Measurements from ENCODE around the gene BCOR. TPM values are rescaled to one million over a fixed set of nuclear protein-coding genes. Genes with fewer than 3 reads are reported as not detected.

BCOR gene
- total and polyA plus RNA-seq, 2 of the 4 experiments (the other 2 are of a cell fraction), result 7.5 to 9.0 TPM

DNA sequence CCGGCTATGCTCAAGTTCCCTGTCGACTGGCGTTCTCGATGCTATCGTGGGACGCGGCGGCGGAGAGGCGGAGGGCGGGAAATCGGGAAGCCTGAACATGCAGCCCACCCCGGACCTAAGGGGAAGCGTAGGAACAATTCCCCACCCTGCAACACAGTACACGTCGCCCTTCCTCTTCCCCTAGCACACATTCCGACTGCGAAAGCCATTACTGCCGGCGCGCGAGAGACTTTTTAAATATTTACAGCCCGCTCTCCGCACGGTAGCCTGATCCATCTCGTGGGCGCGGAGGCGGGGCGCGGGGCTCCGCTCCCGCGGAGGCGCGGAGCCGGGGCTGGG lies 48.1 kb upstream of the BCOR start:
- ChIA-PET POLR2A (ENCODE audit: unreplicated experiment) (no interaction called here), CTCF (no interaction called here)
- Histone ChIP-seq H3K79me1 (ENCODE audit: low read depth in 1 of 2, low read length in 2 of 2) (no peaks in the 10 kb centered on the region), H2AK5ac (ENCODE audit: low read depth, low read length) (no peak overlapping the region), H3K9me1 (ENCODE audit: insufficient read depth, low read length) (no peaks in the 10 kb centered on the region), H3K9me3 (ENCODE audit: control insufficient read depth, insufficient read depth, low read length) (no peaks in the 10 kb centered on the region; the same call in 1 of the 2 replicates), H4K5ac (ENCODE audit: low read depth, low read length) (no peak overlapping the region), H2BK20ac (ENCODE audit: low read depth, low read length) (no peak overlapping the region), H3K27ac (ENCODE audit: insufficient read depth, low read length) (no peak overlapping the region), H3K14ac (replicated peaks; ENCODE audit: low read depth, low read length) (no peak overlapping the region), H3K4me1 (ENCODE audit: control insufficient read depth, insufficient read depth, low read length) (peaks cover 1% of the 10 kb centered on the region; the same call in 1 of the 2 replicates), H3K27me3 (ENCODE audit: control insufficient read depth, insufficient read depth, low read length) (peaks cover 29% of the 10 kb centered on the region), H2AK9ac (replicated peaks; ENCODE audit: low read depth, low read length, poor library complexity) (no peak overlapping the region), H3K56ac (ENCODE audit: extremely low read depth, insufficient read depth, low read length) (no peak overlapping the region), H3K4me3 (ENCODE audit: insufficient read depth, low read depth, low read length) (peak overlapping the region; percentile 46), H2BK15ac (ENCODE audit: low read depth, low read length) (no peak overlapping the region), H4K8ac (ENCODE audit: low read depth in 2 of 2, low read length in 2 of 2) (no peak overlapping the region; a peak in 1 of 4 replicates), H4K20me1 (ENCODE audit: insufficient read depth, low read length) (no peaks in the 10 kb centered on the region), H4K91ac (ENCODE audit: insufficient read depth, low read depth, low read length) (no peak overlapping the region), H3K18ac (ENCODE audit: low read depth, low read length) (no peak overlapping the region), H3K4me2 (ENCODE audit: low read depth, low read length) (peak overlapping the region; percentile 61), H3K36me3 (ENCODE audit: control insufficient read depth, insufficient read depth, low read length) (no peaks in the 10 kb centered on the region), H3K4ac (ENCODE audit: low read depth, low read length) (no peak overlapping the region), H2AFZ (replicated peaks; ENCODE audit: low read length, poor library complexity) (peak overlapping the region; percentile 58), H3K9ac (ENCODE audit: low read depth, low read length) (no peak overlapping the region), H2BK5ac (ENCODE audit: low read depth, low read length, poor library complexity, severe bottlenecking) (no peak overlapping the region), H3K23ac (ENCODE audit: low read depth, low read length) (no peak overlapping the region), H2BK120ac (ENCODE audit: low read depth, low read length) (no peak overlapping the region)
- TF ChIP-seq RFX5 (IDR thresholded peaks at IDR 0.05; ENCODE audit: low read depth, low read length) (no peak), POLR2A (IDR thresholded peaks at IDR 0.05; ENCODE audit: low read depth, low read length) (no peak), MXI1 (IDR thresholded peaks at IDR 0.05; ENCODE audit: borderline replicate concordance, low read depth, low read length) (no peak), BHLHE40 (IDR thresholded peaks at IDR 0.05; ENCODE audit: low read depth, low read length) (no peak), RCOR1 (IDR thresholded peaks at IDR 0.05; ENCODE audit: insufficient replicate concordance, low read length) (no peak), SMC3 (IDR thresholded peaks at IDR 0.05; ENCODE audit: low read depth, low read length) (no peak), NFE2L2 (IDR thresholded peaks at IDR 0.05; ENCODE audit: low read depth, low read length) (no peak), CHD1 (IDR thresholded peaks at IDR 0.05; ENCODE audit: low read depth, low read length) (no peak), CEBPB (IDR thresholded peaks at IDR 0.05; ENCODE audit: low read depth, low read length) (no peak), MAFK (IDR thresholded peaks at IDR 0.05; ENCODE audit: low read depth, low read length) (no peak), RAD21 (IDR thresholded peaks at IDR 0.05; ENCODE audit: low read length) (no peak), MAZ (IDR thresholded peaks at IDR 0.05; ENCODE audit: borderline replicate concordance, low read depth, low read length) (no peak), FOS (IDR thresholded peaks at IDR 0.05; ENCODE audit: low read depth, low read length) (no peak)
- TF ChIP-seq, protein P1, sequence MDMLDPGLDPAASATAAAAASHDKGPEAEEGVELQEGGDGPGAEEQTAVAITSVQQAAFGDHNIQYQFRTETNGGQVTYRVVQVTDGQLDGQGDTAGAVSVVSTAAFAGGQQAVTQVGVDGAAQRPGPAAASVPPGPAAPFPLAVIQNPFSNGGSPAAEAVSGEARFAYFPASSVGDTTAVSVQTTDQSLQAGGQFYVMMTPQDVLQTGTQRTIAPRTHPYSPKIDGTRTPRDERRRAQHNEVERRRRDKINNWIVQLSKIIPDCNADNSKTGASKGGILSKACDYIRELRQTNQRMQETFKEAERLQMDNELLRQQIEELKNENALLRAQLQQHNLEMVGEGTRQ (IDR thresholded peaks at IDR 0.05; ENCODE audit: low read depth, low read length), result no peak
- TF ChIP-seq, protein P2, sequence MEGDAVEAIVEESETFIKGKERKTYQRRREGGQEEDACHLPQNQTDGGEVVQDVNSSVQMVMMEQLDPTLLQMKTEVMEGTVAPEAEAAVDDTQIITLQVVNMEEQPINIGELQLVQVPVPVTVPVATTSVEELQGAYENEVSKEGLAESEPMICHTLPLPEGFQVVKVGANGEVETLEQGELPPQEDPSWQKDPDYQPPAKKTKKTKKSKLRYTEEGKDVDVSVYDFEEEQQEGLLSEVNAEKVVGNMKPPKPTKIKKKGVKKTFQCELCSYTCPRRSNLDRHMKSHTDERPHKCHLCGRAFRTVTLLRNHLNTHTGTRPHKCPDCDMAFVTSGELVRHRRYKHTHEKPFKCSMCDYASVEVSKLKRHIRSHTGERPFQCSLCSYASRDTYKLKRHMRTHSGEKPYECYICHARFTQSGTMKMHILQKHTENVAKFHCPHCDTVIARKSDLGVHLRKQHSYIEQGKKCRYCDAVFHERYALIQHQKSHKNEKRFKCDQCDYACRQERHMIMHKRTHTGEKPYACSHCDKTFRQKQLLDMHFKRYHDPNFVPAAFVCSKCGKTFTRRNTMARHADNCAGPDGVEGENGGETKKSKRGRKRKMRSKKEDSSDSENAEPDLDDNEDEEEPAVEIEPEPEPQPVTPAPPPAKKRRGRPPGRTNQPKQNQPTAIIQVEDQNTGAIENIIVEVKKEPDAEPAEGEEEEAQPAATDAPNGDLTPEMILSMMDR (conservative IDR thresholded peaks at IDR 0.05; ENCODE audit: low read depth, low read length), result no peak
- TF ChIP-seq, protein P3, sequence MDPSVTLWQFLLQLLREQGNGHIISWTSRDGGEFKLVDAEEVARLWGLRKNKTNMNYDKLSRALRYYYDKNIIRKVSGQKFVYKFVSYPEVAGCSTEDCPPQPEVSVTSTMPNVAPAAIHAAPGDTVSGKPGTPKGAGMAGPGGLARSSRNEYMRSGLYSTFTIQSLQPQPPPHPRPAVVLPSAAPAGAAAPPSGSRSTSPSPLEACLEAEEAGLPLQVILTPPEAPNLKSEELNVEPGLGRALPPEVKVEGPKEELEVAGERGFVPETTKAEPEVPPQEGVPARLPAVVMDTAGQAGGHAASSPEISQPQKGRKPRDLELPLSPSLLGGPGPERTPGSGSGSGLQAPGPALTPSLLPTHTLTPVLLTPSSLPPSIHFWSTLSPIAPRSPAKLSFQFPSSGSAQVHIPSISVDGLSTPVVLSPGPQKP (IDR thresholded peaks at IDR 0.05; ENCODE audit: borderline replicate concordance, low read depth, low read length), result no peak
- 19% methylated on average over 9 of the region's 37 CpGs; no CpG with 5 or more reads in 1 of the 2 experiments for WGBS, 2 experiments (ENCODE audit: extremely low coverage in 2 of 2, insufficient read length in 1 of 2)
- intact Hi-C loops (cut with micrococcal nuclease) (no loop called here), in situ Hi-C loops (cut with MboI; ENCODE audit: low sequenced_read_pairs) (no loop called here), dilution Hi-C loops (cut with HindIII; ENCODE audit: low sequenced_read_pairs, unreplicated experiment) (no loop called here)
- BruUV-seq (replicated peaks), result no TSS peak
- ATAC-seq (ENCODE audit: low read depth) (peak; percentile 56), DNase-seq (no peak)
